GM12874 (cell line): Measurements from ENCODE around the gene LAMP2.

Experiments
- TF ChIP-seq, protein P1 (sequence below): IDR thresholded peaks from 2 replicates; pipeline ENCODE4 v1.5.1; 2011; ENCODE audit warnings: low read depth, mild to moderate bottlenecking, control low read depth, low read length, moderate library complexity; ENCODE audit not compliant: insufficient read depth

The LAMP2 gene

DNA sequence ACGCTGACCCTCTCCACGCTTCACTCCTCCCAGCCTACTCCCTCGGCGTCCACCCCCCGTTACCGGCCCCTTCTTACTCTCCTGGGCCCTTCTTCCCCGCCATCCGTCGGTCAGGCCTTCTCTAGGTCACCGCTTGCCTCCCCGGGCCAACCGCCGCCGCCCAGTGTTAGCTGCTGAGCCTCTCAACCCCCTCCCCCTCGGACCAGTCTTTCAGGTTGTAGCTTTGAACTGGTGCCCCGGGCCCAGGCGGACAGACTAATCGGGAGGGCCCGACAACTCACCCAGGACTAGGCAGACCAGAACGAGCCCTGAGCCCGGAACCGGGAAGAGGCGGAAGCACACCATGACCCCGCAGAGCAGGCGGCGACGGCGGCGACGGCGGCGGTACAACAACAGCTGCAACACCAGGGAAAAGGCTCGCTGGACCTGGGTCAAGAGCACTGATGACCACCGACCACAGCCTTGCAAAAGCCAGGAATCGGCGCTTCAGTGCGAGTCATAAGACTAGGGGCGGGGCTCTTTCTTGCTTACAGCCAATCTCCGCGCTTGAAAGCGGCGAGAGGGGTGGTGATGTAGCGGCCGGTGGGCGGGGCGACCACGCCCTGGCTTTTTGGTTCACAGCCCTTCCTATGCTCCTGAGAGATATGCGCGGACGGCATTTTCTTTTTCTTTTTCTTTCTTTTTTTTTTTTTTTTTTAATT is at the start of gene LAMP2:
LAMP2 (minus strand) TSS at position 472 of the 701 bp plus-strand sequence; CDS start at position 345, 127 bp downstream.
- TF ChIP-seq, protein P1, sequence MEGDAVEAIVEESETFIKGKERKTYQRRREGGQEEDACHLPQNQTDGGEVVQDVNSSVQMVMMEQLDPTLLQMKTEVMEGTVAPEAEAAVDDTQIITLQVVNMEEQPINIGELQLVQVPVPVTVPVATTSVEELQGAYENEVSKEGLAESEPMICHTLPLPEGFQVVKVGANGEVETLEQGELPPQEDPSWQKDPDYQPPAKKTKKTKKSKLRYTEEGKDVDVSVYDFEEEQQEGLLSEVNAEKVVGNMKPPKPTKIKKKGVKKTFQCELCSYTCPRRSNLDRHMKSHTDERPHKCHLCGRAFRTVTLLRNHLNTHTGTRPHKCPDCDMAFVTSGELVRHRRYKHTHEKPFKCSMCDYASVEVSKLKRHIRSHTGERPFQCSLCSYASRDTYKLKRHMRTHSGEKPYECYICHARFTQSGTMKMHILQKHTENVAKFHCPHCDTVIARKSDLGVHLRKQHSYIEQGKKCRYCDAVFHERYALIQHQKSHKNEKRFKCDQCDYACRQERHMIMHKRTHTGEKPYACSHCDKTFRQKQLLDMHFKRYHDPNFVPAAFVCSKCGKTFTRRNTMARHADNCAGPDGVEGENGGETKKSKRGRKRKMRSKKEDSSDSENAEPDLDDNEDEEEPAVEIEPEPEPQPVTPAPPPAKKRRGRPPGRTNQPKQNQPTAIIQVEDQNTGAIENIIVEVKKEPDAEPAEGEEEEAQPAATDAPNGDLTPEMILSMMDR = no peak

DNA sequence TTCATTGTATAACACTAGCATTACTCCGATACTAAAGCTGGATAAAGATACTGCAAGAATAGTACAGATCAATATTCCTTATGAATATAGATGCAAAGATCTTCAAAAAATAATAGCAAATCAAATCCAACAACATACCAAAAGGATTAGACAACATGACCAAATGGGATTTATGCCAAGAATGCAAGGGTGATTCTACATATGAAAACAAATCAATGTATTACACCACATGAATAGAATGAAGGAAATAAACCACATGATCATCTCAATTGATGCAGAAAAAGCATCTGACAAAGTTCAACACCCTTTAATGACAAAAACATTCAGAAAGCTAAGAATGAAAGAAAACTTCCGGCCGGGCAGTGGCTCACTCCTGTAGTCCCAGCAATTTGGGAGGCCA is 48.8 kb upstream of the LAMP2 start:
- TF ChIP-seq, protein P1 = no peak

DNA sequence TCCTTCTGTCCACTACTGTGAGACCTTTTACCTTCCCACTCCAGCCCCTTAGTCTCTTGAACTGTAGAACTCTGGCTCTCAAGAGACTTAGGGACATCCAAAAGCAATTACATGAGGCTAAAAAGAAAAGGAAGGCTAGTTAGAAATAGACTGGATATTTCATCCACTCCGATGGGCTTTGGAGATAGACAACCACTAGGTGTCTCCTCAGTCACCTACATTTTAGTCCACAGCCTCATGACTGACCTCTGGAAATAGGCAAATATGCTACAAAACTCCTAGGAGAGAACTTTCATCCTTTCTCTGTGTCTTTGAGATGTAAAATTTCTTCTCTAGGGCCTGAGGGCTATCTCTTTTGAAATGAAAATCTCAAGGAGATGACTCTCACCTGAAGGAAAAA is 45.1 kb upstream of the LAMP2 start:
- TF ChIP-seq, protein P1 = no peak

DNA sequence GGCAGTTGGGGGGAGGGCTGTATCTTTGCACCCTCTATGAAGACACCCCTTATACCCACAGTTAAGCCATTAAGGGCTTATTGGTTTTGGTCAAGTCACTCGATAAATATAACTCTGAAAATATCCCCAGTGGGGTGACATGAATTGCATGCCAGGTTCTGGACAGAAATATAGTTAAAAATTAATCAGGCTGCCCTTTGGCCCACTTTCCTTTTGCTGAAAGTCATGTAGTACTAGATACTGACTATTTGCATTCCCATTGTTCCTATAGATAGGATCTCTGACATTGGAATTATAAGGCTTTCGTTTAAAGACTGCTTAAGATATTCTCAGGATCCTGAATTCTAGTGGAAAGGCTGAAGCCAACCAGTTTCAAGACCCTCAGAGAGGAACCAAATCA is 43.5 kb upstream of the LAMP2 start:
- TF ChIP-seq, protein P1 = no peak

DNA sequence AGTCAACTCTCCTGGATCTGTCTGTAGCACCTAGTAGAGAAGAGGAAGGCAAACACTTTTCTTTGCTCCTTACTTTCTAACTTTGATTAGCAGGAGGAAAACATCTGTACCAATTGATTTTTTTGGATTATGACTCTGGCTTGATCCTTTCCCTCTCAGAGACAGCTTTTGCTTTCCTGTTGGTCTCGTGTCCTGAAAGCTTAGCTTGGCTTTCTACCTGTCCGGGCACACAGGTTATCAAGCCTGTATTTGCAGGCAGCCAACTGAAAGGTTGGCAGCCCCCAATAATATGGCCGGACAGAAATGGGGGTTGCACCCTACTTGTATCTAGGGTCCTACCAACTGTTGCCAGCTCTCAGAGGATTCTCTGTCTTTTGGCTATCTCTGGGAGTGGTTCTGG is 43.1 kb upstream of the LAMP2 start:
- TF ChIP-seq, protein P1 = no peak

DNA sequence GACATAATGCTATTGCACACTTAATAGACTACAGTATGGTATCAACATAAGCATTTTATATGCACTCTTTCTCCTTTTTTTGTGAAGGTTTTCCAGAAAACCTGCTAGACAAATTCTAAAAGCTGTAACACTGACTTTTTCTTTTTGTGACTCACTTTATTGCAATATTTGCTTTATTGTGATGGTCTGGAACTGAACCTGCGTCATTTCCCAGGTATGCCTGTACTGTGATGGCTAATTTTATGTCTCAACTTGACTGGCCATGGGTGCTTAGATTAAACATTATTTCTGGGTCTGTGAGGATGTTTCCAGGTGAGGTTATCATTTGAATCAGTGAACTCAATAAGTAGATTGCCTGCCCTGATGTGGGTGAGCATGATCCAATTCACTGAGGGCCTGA is 35.5 kb upstream of the LAMP2 start:
- TF ChIP-seq, protein P1 = no peak

DNA sequence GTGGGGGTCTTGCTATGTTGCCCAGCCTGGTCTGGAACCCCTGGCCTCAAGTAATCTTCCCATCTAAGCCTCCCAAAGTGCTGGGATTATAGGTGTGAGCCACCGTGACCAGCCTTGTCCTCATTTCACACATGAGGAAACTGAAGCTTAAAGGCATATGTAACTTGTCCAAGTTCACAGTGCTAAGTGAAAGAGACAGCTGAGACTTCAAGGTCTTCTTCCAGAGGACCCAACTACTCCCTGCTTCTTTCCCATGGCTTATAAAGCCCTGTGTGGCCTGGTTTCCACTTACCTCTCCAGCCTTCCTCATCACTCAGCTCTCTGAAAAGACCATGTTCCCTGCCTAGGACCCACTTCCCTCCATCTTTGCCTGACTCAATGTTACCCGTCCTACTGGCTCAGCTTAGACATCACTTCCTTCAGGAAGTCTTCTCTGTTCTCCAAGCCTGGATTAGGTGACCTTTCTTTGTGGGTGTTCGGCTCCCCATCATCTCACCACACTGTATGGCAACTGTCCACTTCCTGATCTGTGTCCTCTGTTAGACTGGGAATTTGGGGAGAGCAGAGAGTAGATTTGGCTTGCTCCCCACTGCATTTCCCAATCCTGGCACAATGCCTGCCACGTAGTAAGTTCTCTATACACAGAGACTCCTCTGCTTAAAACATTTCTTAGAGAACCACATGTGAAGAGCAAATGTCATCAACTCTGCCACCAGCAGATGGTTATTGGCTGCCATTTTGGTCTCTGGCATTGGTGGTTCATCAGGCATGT is 30.4 kb upstream of the LAMP2 start:
- TF ChIP-seq, protein P1 = no peak
